ENCODE measurements around the gene SNX32. TPM values are rescaled to one million over a fixed set of nuclear protein-coding genes. Genes with fewer than 3 reads are reported as not detected.

SNX32 gene
- total RNA-seq, 1 experiment from 2014 or later = not detected

DNA sequence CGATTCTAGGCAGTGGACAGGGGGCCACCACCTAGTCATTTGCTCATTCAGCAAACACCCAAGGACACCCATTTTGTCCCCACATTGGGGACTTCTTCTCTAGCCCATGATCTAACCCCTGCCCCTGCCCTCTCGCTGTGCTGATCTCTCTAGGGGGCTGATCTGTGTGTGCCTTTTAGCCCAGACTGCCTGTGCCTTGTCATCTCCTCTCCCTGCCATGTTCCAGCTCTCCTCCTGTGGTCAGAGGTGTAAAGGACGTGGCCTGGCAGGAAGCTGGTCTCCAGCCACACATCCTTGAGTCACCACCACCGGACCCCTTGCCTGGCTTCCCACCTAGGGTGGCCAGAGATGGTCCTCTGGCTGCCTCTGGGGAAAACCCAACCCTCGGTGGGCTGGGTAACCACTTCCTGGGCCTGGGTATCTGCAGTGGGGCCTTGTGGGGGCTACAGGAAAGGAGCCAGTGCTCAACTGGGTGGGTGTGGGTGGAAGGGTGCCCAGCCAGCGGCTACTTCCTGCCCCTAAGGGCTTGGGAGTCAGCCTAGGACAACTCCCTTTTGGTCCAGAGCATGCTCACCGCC, 47.2 kb downstream of the SNX32 start:
- ChIA-PET CTCF (no interaction called here), POLR2A (interaction anchor here (0.7 kb wide), 1 partner anchor 135 kb away, joined by 5 read pairs; no protein-coding TSS in a partner anchor)
- intact Hi-C loops (cut with micrococcal nuclease; ENCODE audit: unreplicated experiment) = no loop called here
- in situ Hi-C loops (cut with HindIII; ENCODE audit: low pct_unique_long_range_greater_than_20kb, low sequenced_read_pairs) = no loop called here
- no peak overlapping the region for H3K4me3 ChIP-seq (ENCODE audit: low read depth in 2 of 2, low read length in 2 of 2)
- H3K27ac ChIP-seq (ENCODE audit: low read length) = no peak overlapping the region
- no TSS peak for BruUV-seq (replicated peaks)
- DNase-seq (ENCODE audit: low read depth, low spot score) = no peak
- H3K36me3 ChIP-seq (ENCODE audit: control insufficient read depth, insufficient read depth, low read length) = peaks cover 4% of the 10 kb centered on the region; the same call in 1 of the 2 replicates
- H3K4me1 ChIP-seq (ENCODE audit: control insufficient read depth, insufficient read depth, low read length) = peaks cover 6% of the 10 kb centered on the region
- H3K27me3 ChIP-seq (ENCODE audit: control insufficient read depth, insufficient read depth, low read length) = no peaks in the 10 kb centered on the region
- TF ChIP-seq POLR2AphosphoS5 (IDR thresholded peaks at IDR 0.05; ENCODE audit: low read depth, low read length) = 0 out of 2 replicates have a peak, but pooled peaks have one; percentile 15
- TF ChIP-seq CTCF (IDR thresholded peaks at IDR 0.05) = no peak
- ATAC-seq = 0 out of 2 replicates have a peak, but pooled peaks have one; percentile 11
- no peaks in the 10 kb centered on the region for H3K9me3 ChIP-seq (ENCODE audit: control insufficient read depth, insufficient read depth, low read depth, low read length)

DNA sequence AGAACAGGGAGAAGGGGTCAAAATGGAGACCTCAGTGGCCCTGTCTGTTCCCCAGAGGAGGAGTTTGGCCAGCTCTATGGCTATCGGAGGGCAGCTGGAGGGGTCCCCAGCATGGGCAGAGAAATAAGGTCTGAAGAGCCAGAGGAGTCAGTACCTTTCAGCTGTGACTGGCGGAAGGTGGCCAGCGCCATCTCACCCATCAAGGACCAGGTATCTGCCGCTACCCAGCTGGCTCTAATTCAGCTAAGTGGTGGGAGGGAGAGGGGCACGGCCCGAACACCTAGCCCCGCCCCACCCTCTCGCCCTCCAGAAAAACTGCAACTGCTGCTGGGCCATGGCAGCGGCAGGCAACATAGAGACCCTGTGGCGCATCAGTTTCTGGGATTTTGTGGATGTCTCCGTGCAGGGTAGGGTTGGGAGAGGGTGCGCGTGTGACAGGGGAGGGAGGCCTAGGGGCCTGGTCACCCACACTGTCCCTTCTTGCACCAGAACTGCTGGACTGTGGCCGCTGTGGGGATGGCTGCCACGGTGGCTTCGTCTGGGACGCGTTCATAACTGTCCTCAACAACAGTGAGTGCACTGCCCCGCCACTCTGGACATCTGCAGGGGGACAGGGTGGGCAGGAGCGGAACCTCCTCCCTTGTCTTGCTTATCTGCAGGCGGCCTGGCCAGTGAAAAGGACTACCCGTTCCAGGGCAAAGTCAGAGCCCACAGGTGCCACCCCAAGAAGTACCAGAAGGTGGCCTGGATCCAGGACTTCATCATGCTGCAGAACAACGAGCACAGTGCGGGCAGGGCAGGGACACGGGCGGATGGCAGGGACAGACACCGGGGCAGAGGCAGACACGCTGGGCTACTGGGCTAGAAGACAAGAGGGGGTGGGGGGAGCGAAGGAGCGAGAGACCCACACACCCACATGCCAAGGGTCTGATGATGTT, 48.6 kb downstream of the SNX32 start:
- BruUV-seq (replicated peaks) = no TSS peak
- in situ Hi-C loops (cut with HindIII; ENCODE audit: low pct_unique_long_range_greater_than_20kb, low sequenced_read_pairs) = no loop called here

More for the DNA sequence above, 48.6 kb downstream of the SNX32 start:
- ChIA-PET CTCF (no interaction called here), POLR2A (interaction anchor here (0.5 kb wide), 1 partner anchor 107 kb away, joined by 6 read pairs; no protein-coding TSS in a partner anchor)
- peaks cover 20% of the 10 kb centered on the region for H3K4me1 ChIP-seq (ENCODE audit: control insufficient read depth, insufficient read depth, low read length)
- TF ChIP-seq REST (IDR thresholded peaks at IDR 0.05; ENCODE audit: insufficient read depth in 1 of 2, low read depth in 2 of 2, low read length in 1 of 2) = no peak
- TF ChIP-seq CTCF (IDR thresholded peaks at IDR 0.05) = no peak
- TF ChIP-seq TCF7L2 (IDR thresholded peaks at IDR 0.05; ENCODE audit: low read depth, low read length) = no peak
- no peak for TF ChIP-seq SIN3A (IDR thresholded peaks at IDR 0.05; ENCODE audit: borderline replicate concordance, insufficient read depth, low read depth, low read length)
- TF ChIP-seq POLR2AphosphoS5 (IDR thresholded peaks at IDR 0.05; ENCODE audit: low read depth, low read length) = no peak
- intact Hi-C loops (cut with micrococcal nuclease; ENCODE audit: unreplicated experiment) = no loop called here
- peaks cover 4% of the 10 kb centered on the region; the same call in 1 of the 2 replicates for H3K36me3 ChIP-seq (ENCODE audit: control insufficient read depth, insufficient read depth, low read length)
- no peak for DNase-seq (ENCODE audit: low read depth, low spot score)
- H3K27me3 ChIP-seq (ENCODE audit: control insufficient read depth, insufficient read depth, low read length) = no peaks in the 10 kb centered on the region
- ATAC-seq = no peak
- no peak overlapping the region for H3K4me3 ChIP-seq (ENCODE audit: low read depth in 2 of 2, low read length in 2 of 2)
- no peak overlapping the region for H3K27ac ChIP-seq (ENCODE audit: low read length)
- no peaks in the 10 kb centered on the region for H3K9me3 ChIP-seq (ENCODE audit: control insufficient read depth, insufficient read depth, low read depth, low read length)

All from Panc1 (cell line).